GM23248 (cell line): ENCODE results near the gene APH1A.
"Not testable (repeated sequence)": the region's sequence is repeated elsewhere in the genome, so short reads cannot be mapped to it uniquely, and the experiment has no call there.

Source experiments
- EZH2 ChIP-seq: fragments of 200-600 bp; sonication (generic); IDR thresholded peaks from 2 replicates; pipeline ENCODE4 v1.6.1; 2018; ENCODE audit warnings: antibody characterized with exemption, mild to moderate bottlenecking; ENCODE audit not compliant: insufficient read depth, poor library complexity, severe bottlenecking
- EZH2phosphoT487 ChIP-seq: fragments of 200-600 bp; sonication (generic); IDR thresholded peaks from 2 replicates; pipeline ENCODE4 v1.6.1; 2018; ENCODE audit warnings: antibody characterized with exemption, moderate library complexity, mild to moderate bottlenecking, low read depth; ENCODE audit not compliant: insufficient read depth

DNA sequence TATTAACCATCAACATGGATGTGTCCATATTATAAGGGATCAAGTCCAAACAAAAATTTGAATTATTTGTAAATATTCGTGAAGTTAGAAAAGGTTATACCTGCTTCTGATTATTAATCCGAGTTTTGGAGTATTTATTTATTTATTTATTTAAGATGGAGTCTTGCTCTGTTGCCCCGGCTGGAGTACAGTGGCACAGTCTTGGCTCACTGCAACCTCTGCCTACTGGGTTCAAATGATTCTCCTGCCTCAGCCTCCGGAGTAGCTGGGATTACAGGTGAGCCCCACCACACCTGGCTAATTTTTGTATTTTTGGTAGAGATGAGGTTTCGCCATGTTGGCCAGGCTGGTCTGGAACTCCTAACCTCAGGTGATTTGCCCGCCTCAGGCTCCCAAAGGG lies 53.0 kb downstream of the APH1A start:
- TF ChIP-seq EZH2, EZH2phosphoT487: not testable (repeated sequence)
